Right cardiac atrium (tissue), 5 donors: Measurements from ENCODE around the gene ST6GAL2. TPM values are rescaled to one million over a fixed set of nuclear protein-coding genes. Genes with fewer than 3 reads are reported as not detected.

ENCODE experiments used
- ATAC-seq, 2 donors: fragments of 200-7000 bp; cut with Tn5 transposase; one replicate each; pipeline versions ENCODE4 v1.8.0 to v1.9.1; 2020; ENCODE audit warnings: moderate library complexity in 2 of 2, mild to moderate bottlenecking in 1 of 2
- DNase-seq, 3 donors: peaks; one replicate each; pipeline ENCODE4 v3.0.0-alpha.2; 2020
- H3K27ac ChIP-seq: one replicate; pipeline ENCODE4 v1.5.1; 2013; ENCODE audit warnings: mild to moderate bottlenecking, low read length, control low read depth, moderate library complexity
- H3K27me3 ChIP-seq: one replicate; pipeline ENCODE4 v1.6.1; 2013; ENCODE audit not compliant: control insufficient read depth, insufficient read depth
- H3K4me1 ChIP-seq: one replicate; pipeline ENCODE4 v1.6.1; 2013; ENCODE audit warnings: low read length; ENCODE audit not compliant: control insufficient read depth, insufficient read depth
- H3K4me3 ChIP-seq: one replicate; pipeline ENCODE4 v1.5.1; 2013; ENCODE audit warnings: low read length, control low read depth
- H3K9me3 ChIP-seq: one replicate; pipeline ENCODE4 v1.6.1; 2013; ENCODE audit warnings: low read length; ENCODE audit not compliant: control insufficient read depth
- WGBS: extraction: QIAGEN DNeasy Blood & Tissue Kit; methylation state at CpG from one replicate; pipeline ENCODE4 v1.1.7; 2013; 5-methylcytosine and 5-hydroxymethylcytosine counted together
- intact Hi-C, 4 donors: fragments of 100-400 bp; cut with DNase I; formaldehyde crosslinking; loops; one replicate each; pipeline versions ENCODE4 v1.11.0 to v1.14.0; 2022 to 2023
- polyA plus RNA-seq: library from polyadenylated mRNA; stranded (reverse); fragments of 200-250 nt; gene quantifications from one replicate; pipeline ENCODE4 v1.2.3, GENCODE V29; 2013
- total RNA-seq, 4 donors: library from RNA; stranded (reverse); fragmentation: NEBNext Ultra II Directional; extraction: Animal tissue kit (Norgen Biotek cat#: 25700); gene quantifications; one replicate each; pipeline ENCODE4 v1.2.1, GENCODE V29; 2021
- donor health status: healthy with polysubstance abuse.
- donor health status: DM: no; HTN: yes; CAD: no.
- donor health status: DM: no; HTN: no; CAD: no.
- donor health status: DM: no; HTN: yes; CAD: no; lungs with severe emphysema.
- donor health status: DM: yes; HTN: yes; CAD: no.

Gene ST6GAL2
- total and polyA plus RNA-seq, 5 donors = 0.29 to 1.1 (median 0.66) TPM

GRCh38 chr2:106781196-106781595 is 104.8 kb downstream of the ST6GAL2 start:
- DNase-seq (no peak), ATAC-seq (no peak)
- intact Hi-C loops = no loop called here
- no peaks in the 10 kb centered on the region for H3K9me3 ChIP-seq
- H3K4me3 ChIP-seq = no peak overlapping the region
- peaks cover 2% of the 10 kb centered on the region for H3K4me1 ChIP-seq
- H3K27ac ChIP-seq = no peak overlapping the region
- 83% methylated on average over 3 of the region's 3 CpGs for WGBS
- no peaks in the 10 kb centered on the region for H3K27me3 ChIP-seq

GRCh38 chr2:106771811-106772210 is 114.2 kb downstream of the ST6GAL2 start:
- Histone ChIP-seq H3K27ac (no peak overlapping the region), H3K27me3 (no peaks in the 10 kb centered on the region), H3K4me1 (no peaks in the 10 kb centered on the region), H3K4me3 (no peak overlapping the region), H3K9me3 (no peaks in the 10 kb centered on the region)
- ATAC-seq (no peak), DNase-seq (no peak)
- intact Hi-C loops = no loop called here
- WGBS = 85% methylated on average over 3 of the region's 3 CpGs

DNA sequence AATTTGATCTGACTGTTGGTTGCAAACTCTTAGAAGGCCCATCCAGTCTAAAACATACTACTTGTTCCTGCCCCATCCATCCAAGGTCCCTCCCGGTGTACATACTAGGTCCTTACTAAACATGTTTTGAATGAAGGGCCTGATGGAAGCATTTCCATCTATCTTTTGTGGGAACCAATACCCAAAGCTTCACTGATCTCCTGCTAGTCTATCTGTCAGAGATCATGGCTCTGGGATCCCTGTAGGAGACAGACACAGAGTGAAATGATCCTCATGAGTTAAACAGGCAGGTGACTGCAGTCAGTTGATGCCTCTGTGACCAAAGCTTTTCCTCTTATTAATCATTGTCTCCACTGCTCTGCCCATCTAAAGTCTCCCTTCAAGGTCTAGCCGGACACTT is 115.0 kb downstream of the ST6GAL2 start:
- Histone ChIP-seq H3K4me3 (no peak overlapping the region), H3K27me3 (no peaks in the 10 kb centered on the region), H3K9me3 (no peaks in the 10 kb centered on the region), H3K4me1 (no peaks in the 10 kb centered on the region), H3K27ac (no peak overlapping the region)
- 95% methylated on average over 2 of the region's 2 CpGs for WGBS
- ATAC-seq (no peak), DNase-seq (no peak)
- intact Hi-C loops = no loop called here

GRCh38 chr2:106764614-106765013 is 121.4 kb downstream of the ST6GAL2 start:
- DNase-seq (no peak), ATAC-seq (peak in 1 of 2 donors; percentile 36)
- H3K9me3 ChIP-seq = no peaks in the 10 kb centered on the region
- H3K27me3 ChIP-seq = no peaks in the 10 kb centered on the region
- no peak overlapping the region for H3K27ac ChIP-seq
- intact Hi-C loops = no loop called here
- WGBS = 47% methylated on average over 5 of the region's 5 CpGs
- no peaks in the 10 kb centered on the region for H3K4me1 ChIP-seq
- H3K4me3 ChIP-seq = no peak overlapping the region

DNA sequence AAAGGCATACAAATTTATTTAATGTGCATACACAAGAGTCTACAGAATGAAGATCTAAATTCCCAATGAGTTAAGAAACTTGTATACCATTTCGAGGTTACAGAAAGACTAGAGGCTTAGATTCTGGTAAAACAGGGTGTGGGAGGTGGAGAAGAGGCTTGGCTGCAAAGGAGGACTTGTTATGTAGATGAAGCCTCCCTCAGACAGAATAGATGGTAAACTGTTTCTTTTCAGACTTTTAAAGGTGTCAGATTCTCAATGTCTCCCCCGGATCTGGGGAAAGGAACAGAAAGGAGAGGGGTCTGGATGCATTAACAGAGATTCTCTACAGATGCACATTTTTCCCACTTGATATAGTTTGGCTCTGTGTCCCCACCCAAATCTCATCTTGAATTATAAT is 126.0 kb downstream of the ST6GAL2 start:
- Histone ChIP-seq H3K4me3 (no peak overlapping the region), H3K27me3 (no peaks in the 10 kb centered on the region), H3K9me3 (no peaks in the 10 kb centered on the region), H3K4me1 (no peaks in the 10 kb centered on the region), H3K27ac (no peak overlapping the region)
- ATAC-seq = no peak
- no peak for DNase-seq
- 73% methylated on average over 2 of the region's 2 CpGs for WGBS
- intact Hi-C loops = no loop called here

DNA sequence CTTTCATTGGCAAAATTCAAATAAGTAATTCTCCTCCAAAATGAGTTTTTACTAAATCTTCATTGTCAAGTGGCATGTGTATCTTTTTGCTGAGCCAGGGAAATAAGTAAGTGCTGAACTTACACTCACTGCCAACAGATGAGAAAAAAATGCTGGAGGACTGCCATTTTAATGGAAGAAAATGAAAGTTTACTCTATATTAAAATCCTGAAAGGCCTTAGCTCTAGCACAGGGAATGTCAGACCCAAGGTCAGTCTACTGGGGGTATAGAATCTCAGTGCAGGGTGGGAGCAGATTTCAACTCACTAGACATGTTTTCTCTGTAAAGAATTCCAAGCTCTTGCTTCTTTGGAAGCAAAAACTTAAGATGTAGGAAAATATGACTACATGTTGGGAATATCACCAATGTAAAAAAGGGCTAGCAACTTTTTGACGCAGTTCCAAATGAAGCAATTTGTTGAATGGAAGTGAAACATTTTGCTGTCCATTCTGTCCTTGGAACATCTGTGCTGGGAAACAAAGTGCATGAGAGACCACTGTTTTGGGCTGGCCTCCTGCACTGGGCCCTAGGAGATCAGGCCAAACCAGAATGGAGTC is 127.0 kb downstream of the ST6GAL2 start:
- DNase-seq = no peak
- WGBS = 63% methylated on average over 1 of the region's 1 CpG

More for the DNA sequence above, 127.0 kb downstream of the ST6GAL2 start:
- Histone ChIP-seq H3K27me3 (no peaks in the 10 kb centered on the region), H3K4me3 (no peak overlapping the region), H3K9me3 (no peaks in the 10 kb centered on the region), H3K27ac (no peak overlapping the region), H3K4me1 (no peaks in the 10 kb centered on the region)
- peak; percentile 28 to 77 for ATAC-seq
- intact Hi-C loops = no loop called here
